NCI-H1930 (cell line): Measurements from ENCODE around the gene REXO2.

Source experiments
- DNase-seq, 2 experiments: peaks; one replicate each; lab custom pipeline; 2025; lab: John Stamatoyannopoulos, UW

Gene REXO2

GRCh38 chr11:114440971-114441763 lies 1.9 kb downstream of the REXO2 start:
- DNase-seq, result no peak

GRCh38 chr11:114441921-114442320 lies 2.7 kb downstream of the REXO2 start:
- DNase-seq, result no peak

GRCh38 chr11:114442536-114442935 lies 3.3 kb downstream of the REXO2 start:
- DNase-seq, result no peak

GRCh38 chr11:114447444-114447843 lies 8.2 kb downstream of the REXO2 start:
- no peak for DNase-seq

GRCh38 chr11:114447892-114448291 lies 8.6 kb downstream of the REXO2 start:
- DNase-seq, result no peak

- no peak for DNase-seq
These were observed 9.6 kb downstream of the REXO2 start for GRCh38 chr11:114448749-114449482.

GRCh38 chr11:114449845-114450244 lies 10.6 kb downstream of the REXO2 start:
- no peak for DNase-seq

GRCh38 chr11:114452399-114452798 lies 13.1 kb downstream of the REXO2 start:
- DNase-seq, result no peak

- DNase-seq, result no peak
These were observed 24.7 kb downstream of the REXO2 start for GRCh38 chr11:114463999-114464398.

- DNase-seq, result no peak
These were observed 27.5 kb downstream of the REXO2 start for GRCh38 chr11:114466742-114467141.

GRCh38 chr11:114472661-114473060 lies 33.4 kb downstream of the REXO2 start:
- DNase-seq, result no peak

- no peak for DNase-seq
These were observed 38.7 kb downstream of the REXO2 start for GRCh38 chr11:114478001-114478410.

- no peak for DNase-seq
These were observed 39.5 kb downstream of the REXO2 start for GRCh38 chr11:114478768-114479167.

GRCh38 chr11:114479331-114479730 lies 40.1 kb downstream of the REXO2 start:
- no peak for DNase-seq

- no peak for DNase-seq
These were observed 42.8 kb downstream of the REXO2 start for GRCh38 chr11:114482114-114482513.

GRCh38 chr11:114483929-114484328 lies 44.7 kb downstream of the REXO2 start:
- no peak for DNase-seq

- DNase-seq, result no peak
These were observed 57.6 kb downstream of the REXO2 start for GRCh38 chr11:114496915-114497314.

- no peak for DNase-seq
These were observed 60.5 kb downstream of the REXO2 start for GRCh38 chr11:114499756-114500155.
